Astrocyte (in vitro differentiated cells and primary cell): Measurements from ENCODE around the gene SLC12A6.
"Not testable (repeated sequence)": the region's sequence is repeated elsewhere in the genome, so short reads cannot be mapped to it uniquely, and the experiment has no call there.

ENCODE experiments used
- EZH2 ChIP-seq: IDR thresholded peaks from 2 replicates; pipeline ENCODE4 v1.6.1; 2012; ENCODE audit warnings: mild to moderate bottlenecking, low read length, inconsistent platforms; ENCODE audit not compliant: insufficient read depth
- TF ChIP-seq, protein P1 (sequence below): IDR thresholded peaks from 2 replicates; pipeline ENCODE4 v1.5.1; 2011; ENCODE audit warnings: low read depth, mild to moderate bottlenecking, inconsistent platforms, low read length, moderate library complexity; ENCODE audit not compliant: insufficient read depth

DNA sequence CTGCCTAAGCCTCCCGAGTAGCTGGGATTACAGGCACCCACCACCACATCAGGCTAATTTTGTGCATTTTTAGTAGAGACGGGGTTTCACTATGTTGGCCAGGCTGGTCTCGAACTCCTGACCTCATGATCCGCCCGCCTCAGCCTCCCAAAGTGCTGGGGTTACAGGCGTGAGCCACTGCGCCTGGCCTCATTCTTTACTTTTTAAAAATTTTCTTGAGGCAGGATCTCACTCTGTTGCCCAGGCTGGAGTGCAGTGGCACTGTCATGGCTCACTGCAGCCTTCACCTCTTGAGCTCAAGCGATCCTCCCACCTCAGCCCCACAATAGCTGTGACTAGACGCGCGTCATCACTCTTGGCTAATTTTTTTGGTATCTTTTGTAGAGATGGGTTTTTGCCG, 15.4 kb upstream of the SLC12A6 start:
- TF ChIP-seq, protein P1, sequence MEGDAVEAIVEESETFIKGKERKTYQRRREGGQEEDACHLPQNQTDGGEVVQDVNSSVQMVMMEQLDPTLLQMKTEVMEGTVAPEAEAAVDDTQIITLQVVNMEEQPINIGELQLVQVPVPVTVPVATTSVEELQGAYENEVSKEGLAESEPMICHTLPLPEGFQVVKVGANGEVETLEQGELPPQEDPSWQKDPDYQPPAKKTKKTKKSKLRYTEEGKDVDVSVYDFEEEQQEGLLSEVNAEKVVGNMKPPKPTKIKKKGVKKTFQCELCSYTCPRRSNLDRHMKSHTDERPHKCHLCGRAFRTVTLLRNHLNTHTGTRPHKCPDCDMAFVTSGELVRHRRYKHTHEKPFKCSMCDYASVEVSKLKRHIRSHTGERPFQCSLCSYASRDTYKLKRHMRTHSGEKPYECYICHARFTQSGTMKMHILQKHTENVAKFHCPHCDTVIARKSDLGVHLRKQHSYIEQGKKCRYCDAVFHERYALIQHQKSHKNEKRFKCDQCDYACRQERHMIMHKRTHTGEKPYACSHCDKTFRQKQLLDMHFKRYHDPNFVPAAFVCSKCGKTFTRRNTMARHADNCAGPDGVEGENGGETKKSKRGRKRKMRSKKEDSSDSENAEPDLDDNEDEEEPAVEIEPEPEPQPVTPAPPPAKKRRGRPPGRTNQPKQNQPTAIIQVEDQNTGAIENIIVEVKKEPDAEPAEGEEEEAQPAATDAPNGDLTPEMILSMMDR = not testable (repeated sequence)
- not testable (repeated sequence) for TF ChIP-seq EZH2
